ENCODE data around the gene C1QL1. TPM values are rescaled to one million over a fixed set of nuclear protein-coding genes. Genes with fewer than 3 reads are reported as not detected.

C1QL1 gene
- total and polyA plus RNA-seq, 12 donors, result 0.37 to 25.6 (median 1.6) TPM

GRCh38 chr17:44960691-44961090 is 7.4 kb downstream of the C1QL1 start:
- no peak overlapping the region for H3K4me3 ChIP-seq
- no peak for TF ChIP-seq CTCF (IDR thresholded peaks at IDR 0.05)
- H3K27me3 ChIP-seq, result peaks cover 4 to 75% (median 60%) of the 10 kb centered on the region in 7 donors
- peaks cover 0 to 7% (median 0%) of the 10 kb centered on the region in 9 donors for H3K4me1 ChIP-seq
- intact Hi-C loops (cut with DNase I), result no loop called here
- ATAC-seq (no peak), DNase-seq (no peak)
- no peaks in the 10 kb centered on the region for H3K9me3 ChIP-seq
- 55 to 71% methylated on average over 2 of the region's 2 CpGs for WGBS, 2 donors
- H3K36me3 ChIP-seq, result no peaks in the 10 kb centered on the region
- H3K27ac ChIP-seq, result no peak overlapping the region

- WGBS, 2 donors, result 36 to 45% methylated on average over 49 to 56 of the region's 56 CpGs
- intact Hi-C loops (cut with DNase I), result no loop called here
- Histone ChIP-seq H3K4me3 (no peak overlapping the region), H3K27me3 (peaks cover 0 to 73% (median 53%) of the 10 kb centered on the region in 7 donors), H3K9me3 (no peaks in the 10 kb centered on the region), H3K36me3 (no peaks in the 10 kb centered on the region), H3K4me1 (peaks cover 0 to 7% (median 0%) of the 10 kb centered on the region in 9 donors), H3K27ac (no peak overlapping the region)
- peak in 1 of 8 donors; percentile 63 for ATAC-seq
- no peak for DNase-seq
- no peak for TF ChIP-seq CTCF (IDR thresholded peaks at IDR 0.05)
These were observed 8.1 kb downstream of the C1QL1 start for GRCh38 chr17:44959821-44960531.

DNA sequence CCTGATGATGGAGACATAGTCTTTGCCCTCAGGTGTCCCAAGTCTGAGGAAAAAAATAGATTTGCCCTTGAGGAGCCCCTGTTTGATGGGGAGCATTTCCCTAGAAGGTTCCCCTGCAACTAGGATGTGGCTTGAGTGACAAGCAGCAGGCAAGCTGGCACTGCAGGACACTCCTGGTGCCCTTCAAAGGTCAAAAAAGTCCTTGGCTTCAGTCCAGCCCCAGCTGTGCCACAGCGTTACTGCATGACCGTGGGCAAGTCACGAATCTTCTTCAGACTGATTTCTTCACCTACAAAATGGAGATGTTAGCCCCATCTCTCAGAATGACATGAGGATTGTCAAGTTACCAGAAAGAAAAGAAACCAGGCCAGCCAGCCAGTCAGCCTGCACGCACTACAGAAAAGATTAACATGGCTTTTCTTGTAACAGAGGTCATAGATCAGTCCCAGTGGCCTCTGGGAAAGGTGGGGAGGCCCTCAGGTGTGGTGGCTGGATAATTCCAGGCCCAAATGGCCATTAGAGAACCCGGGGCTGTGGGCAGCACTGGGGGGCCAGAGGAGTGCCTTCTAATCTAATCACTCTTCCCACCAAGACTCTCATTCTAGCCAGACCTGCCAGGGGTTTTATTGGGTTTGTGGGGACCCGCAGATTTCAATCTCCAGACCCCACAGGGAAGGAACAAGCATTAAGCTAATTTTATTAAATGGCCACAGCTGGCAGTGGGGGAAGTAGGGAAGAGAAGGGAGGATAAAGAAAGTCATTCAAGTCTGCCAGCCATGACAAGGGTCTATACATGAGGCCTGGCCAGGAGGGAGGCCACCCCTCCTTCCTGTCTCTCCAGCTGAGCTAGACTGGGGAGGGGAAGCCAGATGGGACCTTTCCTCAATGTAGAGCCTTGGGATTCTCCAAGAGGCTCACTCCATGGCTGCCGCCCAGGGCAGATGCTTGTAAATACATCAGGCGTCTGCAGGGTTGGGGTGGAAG is 10.8 kb downstream of the C1QL1 start:
- H3K4me3 ChIP-seq, result no peak overlapping the region
- intact Hi-C loops (cut with DNase I), result no loop called here
- ATAC-seq, result no peak
- WGBS, 2 donors, result 71 to 72% methylated on average over 8 of the region's 8 CpGs
- DNase-seq, result no peak
- TF ChIP-seq CTCF (IDR thresholded peaks at IDR 0.05), result no peak
- H3K4me1 ChIP-seq, result peaks cover 0 to 7% (median 0%) of the 10 kb centered on the region in 9 donors
- no peak overlapping the region for H3K27ac ChIP-seq
- H3K9me3 ChIP-seq, result no peaks in the 10 kb centered on the region
- H3K36me3 ChIP-seq, result no peaks in the 10 kb centered on the region
- H3K27me3 ChIP-seq, result peaks cover 0 to 55% (median 31%) of the 10 kb centered on the region in 7 donors

DNA sequence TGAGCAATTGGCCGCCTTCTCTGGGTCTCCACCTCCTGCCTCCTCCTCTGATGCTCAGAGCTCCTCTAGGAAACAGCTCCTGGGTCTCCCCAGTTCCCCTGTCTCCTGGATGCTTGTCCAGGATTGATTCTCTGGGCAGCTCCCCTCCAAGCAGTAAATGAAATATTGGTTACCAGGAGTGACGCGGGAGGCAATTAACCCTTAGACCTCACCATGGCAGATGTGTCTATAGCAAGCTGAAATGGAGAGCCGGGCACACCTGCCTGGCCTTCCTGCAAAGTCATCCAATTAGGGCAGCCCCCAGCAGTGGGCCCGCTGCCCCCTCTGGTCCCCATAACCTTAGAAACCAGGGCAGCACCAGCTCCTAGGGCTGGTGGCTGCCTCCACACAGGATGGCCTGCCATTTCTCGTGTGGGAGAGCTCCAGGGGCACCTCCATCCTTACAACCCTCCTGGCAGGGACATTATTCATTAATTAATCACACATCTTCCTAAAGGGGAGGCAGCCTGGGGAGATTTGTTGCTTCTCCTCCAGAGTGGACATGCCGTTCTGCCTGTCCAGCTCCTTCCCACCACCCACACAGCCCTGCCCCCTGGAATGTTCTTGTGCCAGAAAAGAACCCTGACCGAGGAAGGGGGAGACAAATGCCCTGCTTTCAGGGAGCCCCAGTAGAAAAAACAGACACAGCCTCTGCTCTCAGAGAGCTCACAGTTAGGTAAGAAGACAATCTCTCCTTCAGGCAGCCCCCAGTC is 12.3 kb downstream of the C1QL1 start:
- 78 to 80% methylated on average over 8 of the region's 8 CpGs for WGBS, 2 donors
- peaks cover 0 to 7% (median 0%) of the 10 kb centered on the region in 9 donors for H3K4me1 ChIP-seq
- peaks cover 0 to 50% (median 27%) of the 10 kb centered on the region in 7 donors for H3K27me3 ChIP-seq
- no peak for TF ChIP-seq CTCF (IDR thresholded peaks at IDR 0.05)
- ATAC-seq, result no peak
- no peaks in the 10 kb centered on the region for H3K9me3 ChIP-seq
- intact Hi-C loops (cut with DNase I), result loop anchor here in 1 of 10 donors (1.0 kb wide), 1 partner anchor 21 kb away; no protein-coding TSS in a partner anchor
- no peaks in the 10 kb centered on the region for H3K36me3 ChIP-seq
- no peak overlapping the region for H3K4me3 ChIP-seq
- no peak overlapping the region for H3K27ac ChIP-seq
- no peak for DNase-seq
